HCT116 (cell line): ENCODE measurements around the gene TBX15. TPM values are rescaled to one million over a fixed set of nuclear protein-coding genes. Genes with fewer than 3 reads are reported as not detected.

Source experiments
- ATAC-seq: fragments of 200-7000 bp; cut with Tn5 transposase; 2 replicates; pipeline ENCODE4 v1.9.1; 2020; ENCODE audit warnings: mild to moderate bottlenecking, moderate library complexity
- BruUV-seq: library from RNA; stranded (reverse); fragments of 400-500 nt; replicated peaks from 2 replicates; lab custom pipeline; 2021; lab: Mats Ljungman, UMichigan
- CTCF ChIA-PET: fragments of 300-600 bp; sonication (Branson Sonifier 250); formaldehyde crosslinking; loops from one replicate; lab custom pipeline; 2021; ENCODE audit warnings: antibody characterized with exemption; lab: Charles Lee
- POLR2A ChIA-PET: fragments of 300-600, 350-600 bp; sonication (Branson Sonifier 250); formaldehyde crosslinking; loops from one replicate; lab custom pipeline; 2021; ENCODE audit warnings: antibody characterized with exemption; lab: Charles Lee
- RAD21 ChIA-PET, 2 experiments: fragments of 300-600 bp; sonication (Branson Sonifier 250); formaldehyde crosslinking; loops; one replicate each; lab custom pipeline; 2023; ENCODE audit warnings: low total read pairs in 2 of 2; ENCODE audit not compliant: uncharacterized antibody in 2 of 2, unreplicated experiment in 2 of 2, low non-redundant PET in 1 of 2; lab: Charles Lee
- DNase-seq: peaks from one replicate; pipeline ENCODE4 v3.0.0-alpha.2; 2010; ENCODE audit warnings: low read depth, low spot score
- H2AFZ ChIP-seq: fragments of 200-600 bp; shearing (Covaris generic), sonication (generic); 2 replicates; pipeline ENCODE4 v1.6.1; 2017; ENCODE audit warnings: low read depth, mixed run types, mixed read lengths, antibody characterized with exemption, low read length; ENCODE audit not compliant: poor library complexity, severe bottlenecking
- H3K27ac ChIP-seq: 2 replicates; pipeline ENCODE4 v1.5.1; 2012; ENCODE audit warnings: low read depth, low read length
- H3K27me3 ChIP-seq: fragments of 200-600 bp; sonication (generic); 2 replicates; pipeline ENCODE4 v1.6.1; 2016; ENCODE audit warnings: mixed run types, low read length, mixed read lengths; ENCODE audit not compliant: insufficient read depth
- H3K36me3 ChIP-seq, 2 experiments: fragments of 200-500 bp in 1 of 2; fragments of 200-600 bp in 1 of 2; sonication (Bioruptor generic) in 1 of 2; sonication (generic) in 1 of 2; 2 replicates each; pipeline versions ENCODE4 v1.5.1 to v1.6.1; 2014 to 2016; ENCODE audit warnings: low read length in 2 of 2, inconsistent platforms in 1 of 2, mixed read lengths in 1 of 2, mixed run types in 1 of 2; ENCODE audit not compliant: insufficient read depth in 2 of 2, control insufficient read depth in 1 of 2
- H3K4me1 ChIP-seq, 2 experiments: fragments of 200-600 bp in 1 of 2; sonication (generic) in 1 of 2; 2 replicates each; pipeline versions ENCODE4 v1.5.1 to v1.6.1; 2012 to 2017; ENCODE audit warnings: low read length in 2 of 2, inconsistent platforms in 1 of 2, mild to moderate bottlenecking in 1 of 2, mixed read lengths in 1 of 2, mixed run types in 1 of 2, moderate library complexity in 1 of 2; ENCODE audit not compliant: insufficient read depth in 2 of 2, control insufficient read depth in 1 of 2
- H3K4me2 ChIP-seq: fragments of 200-600 bp; sonication (generic); 2 replicates; pipeline ENCODE4 v1.6.1; 2017; ENCODE audit warnings: mixed run types, low read length, mixed read lengths
- H3K4me3 ChIP-seq, 2 experiments: fragments of 200-600 bp in 1 of 2; sonication (generic) in 1 of 2; replicated peaks in 1 of 2; 2 replicates each; pipeline ENCODE4 v1.5.1; 2011 to 2016; ENCODE audit warnings: low read length in 2 of 2, control low read depth in 1 of 2, low read depth in 1 of 2, mild to moderate bottlenecking in 1 of 2, mixed read lengths in 1 of 2, mixed run types in 1 of 2
- H3K79me2 ChIP-seq: fragments of 200-600 bp; sonication (generic); 2 replicates; pipeline ENCODE4 v1.6.1; 2017; ENCODE audit warnings: mild to moderate bottlenecking, mixed run types, low read length, moderate library complexity, mixed read lengths; ENCODE audit not compliant: insufficient read depth
- H3K9ac ChIP-seq: fragments of 200-600 bp; sonication (generic); 2 replicates; pipeline ENCODE4 v1.6.1; 2016; ENCODE audit warnings: low read length, mixed read lengths
- H3K9me2 ChIP-seq: fragments of 200-600 bp; sonication (generic), shearing (Covaris generic); 2 replicates; pipeline ENCODE4 v1.6.1; 2017; ENCODE audit warnings: mixed run types, mild to moderate bottlenecking, moderate library complexity; ENCODE audit not compliant: insufficient read depth
- H3K9me3 ChIP-seq, 2 experiments: fragments of 200-500 bp in 1 of 2; fragments of 200-600 bp in 1 of 2; sonication (Bioruptor generic) in 1 of 2; sonication (generic) in 1 of 2; 2 replicates each; pipeline ENCODE4 v1.6.1; 2014 to 2017; ENCODE audit warnings: low read length in 2 of 2, mixed read lengths in 2 of 2, inconsistent platforms in 1 of 2, low read depth in 1 of 2, mild to moderate bottlenecking in 1 of 2, mixed run types in 1 of 2, moderate library complexity in 1 of 2; ENCODE audit not compliant: control insufficient read depth in 1 of 2, insufficient read depth in 1 of 2
- H4K20me1 ChIP-seq: fragments of 200-600 bp; sonication (generic), shearing (Covaris generic); 2 replicates; pipeline ENCODE4 v1.6.1; 2017; ENCODE audit warnings: mixed run types, mild to moderate bottlenecking, moderate library complexity; ENCODE audit not compliant: insufficient read depth
- CTCF ChIP-seq, 3 experiments: fragments of 200-600 bp in 1 of 3; sonication (generic) in 1 of 3; IDR thresholded peaks in 2 of 3; conservative IDR thresholded peaks in 1 of 3; 2 replicates each; pipeline ENCODE4 v1.5.1; 2012 to 2017; ENCODE audit warnings: low read depth in 2 of 3, low read length in 2 of 3, antibody characterized with exemption in 1 of 3, borderline replicate concordance in 1 of 3, control low read depth in 1 of 3, mild to moderate bottlenecking in 1 of 3, mixed read lengths in 1 of 3, mixed run types in 1 of 3, moderate library complexity in 1 of 3; ENCODE audit not compliant: insufficient read depth in 1 of 3
- ELF1 ChIP-seq: IDR thresholded peaks from 2 replicates; pipeline ENCODE4 v1.6.1; 2012; ENCODE audit warnings: low read depth, borderline replicate concordance
- EZH2 ChIP-seq: fragments of 200-600 bp; sonication (generic); IDR thresholded peaks from 2 replicates; pipeline ENCODE4 v1.6.1; 2017; ENCODE audit warnings: antibody characterized with exemption, mixed run types
- EZH2phosphoT487 ChIP-seq: fragments of 200-600 bp; IDR thresholded peaks from 2 replicates; pipeline ENCODE4 v1.6.1; 2018; ENCODE audit warnings: antibody characterized with exemption, borderline replicate concordance
- POLR2A ChIP-seq: IDR thresholded peaks from 2 replicates; pipeline ENCODE4 v1.7.0; 2011; ENCODE audit warnings: borderline replicate concordance; ENCODE audit not compliant: insufficient read depth, insufficient read length; ENCODE audit errors: extremely low read depth
- POLR2AphosphoS5 ChIP-seq: IDR thresholded peaks from 2 replicates; pipeline ENCODE4 v1.6.1; 2011; ENCODE audit warnings: mild to moderate bottlenecking, low read depth, low read length, moderate library complexity
- RAD21 ChIP-seq: IDR thresholded peaks from 2 replicates; pipeline ENCODE4 v1.6.1; 2012; ENCODE audit warnings: low read depth, mild to moderate bottlenecking
- REST ChIP-seq: IDR thresholded peaks from 2 replicates; pipeline ENCODE4 v1.6.1; 2012; ENCODE audit warnings: low read depth
- SP1 ChIP-seq: IDR thresholded peaks from 2 replicates; pipeline ENCODE4 v1.6.1; 2012; ENCODE audit warnings: low read depth
- TCF7L2 ChIP-seq: IDR thresholded peaks from 2 replicates; pipeline ENCODE4 v1.7.0; 2011; ENCODE audit warnings: borderline replicate concordance, inconsistent platforms; ENCODE audit not compliant: insufficient read depth, insufficient read length; ENCODE audit errors: extremely low read depth
- YY1 ChIP-seq: IDR thresholded peaks from 2 replicates; pipeline ENCODE4 v1.6.1; 2011; ENCODE audit warnings: low read length, low read depth, moderate library complexity, mild to moderate bottlenecking; ENCODE audit not compliant: insufficient replicate concordance; ENCODE audit errors: extremely low read depth
- ZNF274 ChIP-seq: fragments of 200-500 bp; sonication (Bioruptor generic); IDR thresholded peaks from 2 replicates; pipeline ENCODE4 v1.6.1; 2014; ENCODE audit warnings: mild to moderate bottlenecking, low read depth, low read length, inconsistent platforms
- intact Hi-C: fragments of 100-400 bp; cut with micrococcal nuclease; formaldehyde crosslinking; loops from 2 replicates; pipeline ENCODE4 v1.10.0; 2022
- total RNA-seq: library from RNA; stranded (reverse); gene quantifications from one replicate; pipeline ENCODE4 v1.2.1, GENCODE V29; 2021; ENCODE audit not compliant: unreplicated experiment

TBX15 gene
- total RNA-seq, 1 experiment from 2014 or later: not detected

- Histone ChIP-seq H3K9me2 (no peaks in the 10 kb centered on the region), H3K79me2 (no peaks in the 10 kb centered on the region), H4K20me1 (no peaks in the 10 kb centered on the region; the same call in 1 of the 2 replicates), H3K27ac (no peak overlapping the region), H2AFZ (no peak overlapping the region), H3K4me1 (no peaks in the 10 kb centered on the region), H3K4me2 (no peak overlapping the region)
- RAD21 ChIA-PET: no interaction called here
- CTCF ChIA-PET: no interaction called here
- TF ChIP-seq YY1: no peak
- TF ChIP-seq REST: no peak
- TF ChIP-seq ELF1: no peak
- TF ChIP-seq POLR2A: no peak
- TF ChIP-seq ZNF274: no peak
- no peak for TF ChIP-seq RAD21
- TF ChIP-seq EZH2phosphoT487: no peak
- no peak for TF ChIP-seq EZH2
- no peak for TF ChIP-seq CTCF (IDR thresholded peaks at IDR 0.05 in 2 of 3, conservative IDR thresholded peaks at IDR 0.05 in 1 of 3; ENCODE audit: borderline replicate concordance in 1 of 3, insufficient read depth in 1 of 3, low read depth in 2 of 3, low read length in 2 of 3)
- TF ChIP-seq TCF7L2: no peak
- no peak for TF ChIP-seq POLR2AphosphoS5
- TF ChIP-seq SP1: no peak
- TF ChIP-seq, all 23 proteins: peak for 0
- intact Hi-C loops: no loop called here
- POLR2A ChIA-PET: no interaction called here
- BruUV-seq: no TSS peak
- Histone ChIP-seq H3K4me3 (no peak overlapping the region), H3K36me3 (no peaks in the 10 kb centered on the region), H3K9me3 (no peaks in the 10 kb centered on the region), H3K27me3 (no peaks in the 10 kb centered on the region), H3K9ac (no peak overlapping the region)
- no peak for DNase-seq
- no peak for ATAC-seq
Measured at GRCh38 chr1:118900643-118901440, 87.3 kb downstream of the TBX15 start.
